Astrocyte (in vitro differentiated cells and primary cell): ENCODE results near the gene FBXL7. TPM values are rescaled to one million over a fixed set of nuclear protein-coding genes. Genes with fewer than 3 reads are reported as not detected.

Experiments used
- DNase-seq: peaks from one replicate; pipeline ENCODE4 v3.0.0-alpha.2; 2010; ENCODE audit warnings: low read depth
- FAIRE-seq: peaks from 2 replicates; lab custom pipeline; 2011; peaks lifted over from hg19 to GRCh38; lab: Jason Lieb, UNC
- H2AFZ ChIP-seq: 2 replicates; pipeline ENCODE4 v1.6.0; 2012; ENCODE audit warnings: low read depth, low read length, inconsistent platforms
- H3K27ac ChIP-seq: 2 replicates; pipeline ENCODE4 v1.5.1; 2011; ENCODE audit warnings: low read depth, low read length, inconsistent platforms
- H3K27me3 ChIP-seq: 2 replicates; pipeline ENCODE4 v1.6.0; 2011; ENCODE audit warnings: low read length, inconsistent platforms; ENCODE audit not compliant: insufficient read depth
- H3K36me3 ChIP-seq: 2 replicates; pipeline ENCODE4 v1.5.1; 2011; ENCODE audit warnings: low read length, inconsistent platforms; ENCODE audit not compliant: insufficient read depth
- H3K4me1 ChIP-seq: 2 replicates; pipeline ENCODE4 v1.5.1; 2011; ENCODE audit warnings: low read length, inconsistent platforms; ENCODE audit not compliant: insufficient read depth
- H3K4me2 ChIP-seq: 2 replicates; pipeline ENCODE4 v1.6.0; 2012; ENCODE audit warnings: low read length, inconsistent platforms
- H3K4me3 ChIP-seq: 2 replicates; pipeline ENCODE4 v1.5.1; 2011; ENCODE audit warnings: low read depth, mild to moderate bottlenecking, low read length, inconsistent platforms; ENCODE audit not compliant: insufficient read depth
- H3K79me2 ChIP-seq: 2 replicates; pipeline ENCODE4 v1.6.0; 2012; ENCODE audit warnings: mild to moderate bottlenecking, low read length, inconsistent platforms; ENCODE audit not compliant: insufficient read depth
- H3K9ac ChIP-seq: 2 replicates; pipeline ENCODE4 v1.6.0; 2012; ENCODE audit warnings: mild to moderate bottlenecking, low read length, inconsistent platforms
- H3K9me3 ChIP-seq: 2 replicates; pipeline ENCODE4 v1.5.1; 2012; ENCODE audit warnings: low read depth, mild to moderate bottlenecking, low read length, inconsistent platforms; ENCODE audit not compliant: insufficient read depth
- H4K20me1 ChIP-seq: 2 replicates; pipeline ENCODE4 v1.6.0; 2012; ENCODE audit warnings: low read length, inconsistent platforms; ENCODE audit not compliant: insufficient read depth
- H3K27ac Mint-ChIP-seq: one replicate; pipeline ENCODE4 v1.8.0; 2021; ENCODE audit warnings: mild to moderate bottlenecking, mixed read lengths; ENCODE audit not compliant: unreplicated experiment
- H3K27me3 Mint-ChIP-seq: one replicate; pipeline ENCODE4 v1.8.0; 2021; ENCODE audit warnings: low read depth, mixed read lengths; ENCODE audit not compliant: unreplicated experiment
- H3K36me3 Mint-ChIP-seq: one replicate; pipeline ENCODE4 v1.8.0; 2021; ENCODE audit warnings: low read depth, mixed read lengths; ENCODE audit not compliant: unreplicated experiment
- H3K4me1 Mint-ChIP-seq: one replicate; pipeline ENCODE4 v1.8.0; 2021; ENCODE audit warnings: low read depth, mixed read lengths; ENCODE audit not compliant: unreplicated experiment
- H3K4me3 Mint-ChIP-seq: one replicate; pipeline ENCODE4 v1.8.0; 2021; ENCODE audit warnings: mild to moderate bottlenecking, moderate library complexity, mixed read lengths; ENCODE audit not compliant: unreplicated experiment
- H3K9me3 Mint-ChIP-seq: one replicate; pipeline ENCODE4 v1.8.0; 2021; ENCODE audit warnings: mild to moderate bottlenecking, mixed read lengths; ENCODE audit not compliant: unreplicated experiment
- EZH2 ChIP-seq: IDR thresholded peaks from 2 replicates; pipeline ENCODE4 v1.6.1; 2012; ENCODE audit warnings: mild to moderate bottlenecking, low read length, inconsistent platforms; ENCODE audit not compliant: insufficient read depth
- total RNA-seq: library from RNA; stranded (reverse); gene quantifications from 2 replicates; pipeline ENCODE4 v1.2.1, GENCODE V29; 2021
- TF ChIP-seq, protein P1 (sequence below): IDR thresholded peaks from 2 replicates; pipeline ENCODE4 v1.5.1; 2011; ENCODE audit warnings: low read depth, mild to moderate bottlenecking, inconsistent platforms, low read length, moderate library complexity; ENCODE audit not compliant: insufficient read depth

FBXL7 gene
- total RNA-seq, 1 donor from 2014 or later: 21.0 TPM

DNA sequence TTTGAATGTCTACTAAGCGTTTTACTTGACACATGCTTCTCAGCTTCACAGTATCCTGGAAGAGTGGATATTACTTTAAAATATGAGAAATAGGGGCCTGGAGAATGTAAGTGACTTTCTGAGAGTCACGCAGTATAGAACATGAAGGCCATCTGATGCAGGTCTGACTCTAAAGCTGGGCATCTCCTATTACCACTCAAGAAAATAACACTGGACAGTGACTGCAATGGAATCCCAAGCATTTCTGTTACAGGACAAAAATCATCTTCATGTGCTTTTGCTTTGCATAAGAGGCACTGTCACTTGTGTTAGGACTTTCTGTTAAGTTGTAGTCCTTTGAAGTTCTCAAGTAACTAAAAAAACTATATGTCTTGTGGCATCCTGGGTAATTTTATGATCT is 335.5 kb downstream of the FBXL7 start:
- no peak overlapping the region for H3K4me3 ChIP-seq
- Mint-ChIP-seq H3K36me3 (no peaks in the 10 kb centered on the region), H3K27me3 (no peaks in the 10 kb centered on the region), H3K4me1 (peaks cover 9% of the 10 kb centered on the region), H3K4me3 (no peak overlapping the region), H3K27ac (no peak overlapping the region), H3K9me3 (no peaks in the 10 kb centered on the region)
- H3K79me2 ChIP-seq: peaks cover 4% of the 10 kb centered on the region
- H3K9ac ChIP-seq: no peak overlapping the region
- no peaks in the 10 kb centered on the region for H3K27me3 ChIP-seq
- H3K27ac ChIP-seq: no peak overlapping the region
- peak overlapping the region; percentile 63 for H3K4me2 ChIP-seq
- H3K36me3 ChIP-seq: no peaks in the 10 kb centered on the region
- no peak overlapping the region for H2AFZ ChIP-seq
- peaks cover 10% of the 10 kb centered on the region for H4K20me1 ChIP-seq
- DNase-seq (peak; percentile 17), FAIRE-seq (no peak)
- H3K4me1 ChIP-seq: peaks cover 14% of the 10 kb centered on the region
- TF ChIP-seq, protein P1, sequence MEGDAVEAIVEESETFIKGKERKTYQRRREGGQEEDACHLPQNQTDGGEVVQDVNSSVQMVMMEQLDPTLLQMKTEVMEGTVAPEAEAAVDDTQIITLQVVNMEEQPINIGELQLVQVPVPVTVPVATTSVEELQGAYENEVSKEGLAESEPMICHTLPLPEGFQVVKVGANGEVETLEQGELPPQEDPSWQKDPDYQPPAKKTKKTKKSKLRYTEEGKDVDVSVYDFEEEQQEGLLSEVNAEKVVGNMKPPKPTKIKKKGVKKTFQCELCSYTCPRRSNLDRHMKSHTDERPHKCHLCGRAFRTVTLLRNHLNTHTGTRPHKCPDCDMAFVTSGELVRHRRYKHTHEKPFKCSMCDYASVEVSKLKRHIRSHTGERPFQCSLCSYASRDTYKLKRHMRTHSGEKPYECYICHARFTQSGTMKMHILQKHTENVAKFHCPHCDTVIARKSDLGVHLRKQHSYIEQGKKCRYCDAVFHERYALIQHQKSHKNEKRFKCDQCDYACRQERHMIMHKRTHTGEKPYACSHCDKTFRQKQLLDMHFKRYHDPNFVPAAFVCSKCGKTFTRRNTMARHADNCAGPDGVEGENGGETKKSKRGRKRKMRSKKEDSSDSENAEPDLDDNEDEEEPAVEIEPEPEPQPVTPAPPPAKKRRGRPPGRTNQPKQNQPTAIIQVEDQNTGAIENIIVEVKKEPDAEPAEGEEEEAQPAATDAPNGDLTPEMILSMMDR: no peak
- no peak for TF ChIP-seq EZH2
- H3K9me3 ChIP-seq: no peaks in the 10 kb centered on the region

DNA sequence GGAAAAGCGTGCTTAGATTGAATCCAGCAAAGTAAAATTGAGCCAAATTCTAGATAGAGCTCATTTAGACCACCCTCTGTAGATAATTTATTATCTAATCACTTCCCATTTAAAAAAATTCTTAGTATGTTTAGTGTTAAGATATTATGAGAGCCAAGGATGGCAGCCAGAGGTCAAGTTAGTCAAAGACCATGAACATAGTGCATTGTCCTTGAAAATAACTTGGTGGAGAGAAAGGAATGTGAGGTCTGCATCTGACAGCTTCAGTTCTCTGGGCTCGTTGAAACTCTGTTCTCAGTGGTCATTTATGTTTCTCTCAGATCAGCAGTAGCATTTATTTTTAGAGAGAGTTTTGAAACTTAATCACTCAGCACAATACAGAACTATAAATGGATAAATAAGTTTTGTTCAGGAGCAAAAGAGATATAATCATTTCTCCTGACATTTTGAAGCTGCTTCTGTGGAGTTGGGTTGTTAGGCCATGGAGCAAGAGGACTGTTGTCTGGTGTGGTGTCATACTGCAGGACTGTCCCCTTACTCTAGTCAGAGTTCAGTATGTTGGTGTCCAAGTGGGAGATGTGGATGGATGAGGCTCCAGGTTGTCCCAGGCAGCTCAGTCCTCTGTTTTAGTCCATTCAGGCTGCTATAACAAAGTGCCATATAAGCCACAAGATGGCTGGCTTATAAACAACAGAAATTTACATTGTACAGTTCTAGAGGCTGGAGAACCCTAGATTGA is 337.7 kb downstream of the FBXL7 start:
- H3K4me2 ChIP-seq: no peak overlapping the region
- no peaks in the 10 kb centered on the region for H3K9me3 ChIP-seq
- DNase-seq (peak; percentile 20), FAIRE-seq (no peak)
- H3K27me3 ChIP-seq: no peaks in the 10 kb centered on the region
- peaks cover 14% of the 10 kb centered on the region for H3K4me1 ChIP-seq
- H4K20me1 ChIP-seq: peaks cover 5% of the 10 kb centered on the region
- H3K36me3 ChIP-seq: no peaks in the 10 kb centered on the region
- H3K36me3 Mint-ChIP-seq: peaks cover 2% of the 10 kb centered on the region
- no peak overlapping the region for H3K9ac ChIP-seq
- no peaks in the 10 kb centered on the region for H3K9me3 Mint-ChIP-seq
- H3K27ac Mint-ChIP-seq: no peak overlapping the region
- no peak overlapping the region for H3K4me3 Mint-ChIP-seq
- H3K79me2 ChIP-seq: no peaks in the 10 kb centered on the region
- H3K27ac ChIP-seq: no peak overlapping the region
- TF ChIP-seq, protein P1: no peak
- TF ChIP-seq EZH2: no peak
- H3K27me3 Mint-ChIP-seq: no peaks in the 10 kb centered on the region
- H3K4me1 Mint-ChIP-seq: peaks cover 9% of the 10 kb centered on the region
- H3K4me3 ChIP-seq: no peak overlapping the region
- H2AFZ ChIP-seq: no peak overlapping the region

DNA sequence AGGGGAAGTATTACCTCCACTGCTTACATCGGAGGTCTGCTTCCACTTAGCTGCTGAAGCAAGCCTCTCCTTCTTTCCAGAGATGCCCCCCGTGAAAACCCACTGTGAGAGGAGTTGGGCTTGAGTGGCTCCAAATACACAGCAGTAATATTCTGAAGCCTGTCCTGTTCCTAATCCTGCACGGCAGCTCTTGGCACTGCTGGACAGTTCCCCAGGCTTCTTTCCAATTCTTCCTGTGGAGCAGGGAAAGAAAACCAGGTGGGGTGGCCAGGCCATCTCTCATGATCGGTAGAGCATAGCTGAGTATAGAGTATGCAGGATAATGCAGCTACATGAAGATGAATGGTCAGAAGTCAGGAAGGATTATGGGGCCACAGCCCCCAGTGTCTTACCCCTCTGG is 344.3 kb downstream of the FBXL7 start:
- H3K36me3 Mint-ChIP-seq: peaks cover 2% of the 10 kb centered on the region

More for the DNA sequence above, 344.3 kb downstream of the FBXL7 start:
- no peaks in the 10 kb centered on the region for H3K36me3 ChIP-seq
- no peaks in the 10 kb centered on the region for H3K27me3 ChIP-seq
- Mint-ChIP-seq H3K9me3 (no peaks in the 10 kb centered on the region), H3K4me1 (no peaks in the 10 kb centered on the region), H3K4me3 (no peak overlapping the region), H3K27me3 (no peaks in the 10 kb centered on the region), H3K27ac (no peak overlapping the region)
- no peaks in the 10 kb centered on the region for H3K4me1 ChIP-seq
- no peak for FAIRE-seq
- TF ChIP-seq, protein P1: no peak
- no peak overlapping the region for H3K4me2 ChIP-seq
- H2AFZ ChIP-seq: no peak overlapping the region
- H3K4me3 ChIP-seq: no peak overlapping the region
- DNase-seq: no peak
- no peaks in the 10 kb centered on the region for H3K9me3 ChIP-seq
- peaks cover 17% of the 10 kb centered on the region for H4K20me1 ChIP-seq
- H3K27ac ChIP-seq: no peak overlapping the region
- no peaks in the 10 kb centered on the region for H3K79me2 ChIP-seq
- H3K9ac ChIP-seq: no peak overlapping the region
